ENCODE measurements around the gene UBE2J2.

The UBE2J2 gene

DNA sequence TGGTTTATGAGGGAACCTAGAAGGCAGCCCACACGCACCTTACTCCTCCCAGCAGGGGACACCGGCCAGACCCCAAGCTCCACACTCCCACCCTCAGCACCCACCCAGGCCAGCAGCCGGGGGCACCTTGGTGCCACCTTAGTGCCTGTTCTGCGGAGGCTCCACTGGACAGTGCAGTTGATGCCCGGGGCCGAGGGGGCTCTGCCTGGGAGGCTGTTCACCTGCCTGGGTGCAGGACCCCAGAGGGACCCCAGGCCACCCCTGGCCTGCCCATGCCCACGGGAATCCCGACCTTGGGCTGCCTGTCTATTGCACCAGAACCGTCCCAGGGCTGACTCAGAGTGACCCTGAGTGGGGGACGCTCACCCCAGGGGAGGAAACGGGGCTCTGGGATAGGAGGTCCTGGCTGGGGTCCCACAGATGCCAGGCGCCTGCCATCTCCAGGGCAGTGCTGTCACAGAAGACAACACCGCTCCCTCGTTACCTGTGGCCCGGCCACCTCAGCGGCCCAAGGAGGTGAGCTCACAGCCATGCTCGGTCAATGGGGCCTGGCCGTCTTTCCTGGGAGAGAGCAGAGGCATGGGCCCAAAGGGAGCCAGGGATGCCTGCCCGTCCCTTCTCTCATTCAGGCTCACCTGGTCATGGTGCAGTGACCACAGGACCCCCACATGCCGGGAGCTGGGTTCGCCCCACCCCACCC lies 7.3 kb upstream of the UBE2J2 start:
- no peak for DNase-seq (ENCODE audit: low read depth in 2 of 2)

- no peak for DNase-seq (ENCODE audit: low read depth in 2 of 2)
These were observed 5.4 kb upstream of the UBE2J2 start for GRCh38 chr1:1279028-1279427.

GRCh38 chr1:1278620-1279019 lies 5.0 kb upstream of the UBE2J2 start:
- DNase-seq (ENCODE audit: low read depth in 2 of 2) = no peak

DNA sequence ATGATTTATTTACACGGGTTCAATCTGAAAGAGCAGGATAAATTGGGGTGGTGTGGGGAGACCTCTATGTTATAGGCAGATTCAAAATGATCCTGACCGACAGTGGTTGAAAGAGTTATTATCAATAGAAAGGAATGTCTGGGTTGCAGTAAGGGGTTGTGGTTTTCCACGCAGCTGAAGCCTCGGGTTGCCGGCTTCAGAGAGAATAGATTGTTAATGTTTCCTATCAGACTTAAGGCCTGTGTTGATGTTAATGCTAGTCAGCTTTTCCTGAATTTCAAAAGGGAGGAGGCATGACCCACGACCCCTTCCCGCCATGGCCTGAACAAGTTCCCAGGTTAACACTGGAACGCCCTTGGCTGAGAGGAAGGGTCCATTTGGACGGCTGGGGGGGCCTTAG lies 2.2 kb upstream of the UBE2J2 start:
- no peak for DNase-seq (ENCODE audit: low read depth in 2 of 2)

DNA sequence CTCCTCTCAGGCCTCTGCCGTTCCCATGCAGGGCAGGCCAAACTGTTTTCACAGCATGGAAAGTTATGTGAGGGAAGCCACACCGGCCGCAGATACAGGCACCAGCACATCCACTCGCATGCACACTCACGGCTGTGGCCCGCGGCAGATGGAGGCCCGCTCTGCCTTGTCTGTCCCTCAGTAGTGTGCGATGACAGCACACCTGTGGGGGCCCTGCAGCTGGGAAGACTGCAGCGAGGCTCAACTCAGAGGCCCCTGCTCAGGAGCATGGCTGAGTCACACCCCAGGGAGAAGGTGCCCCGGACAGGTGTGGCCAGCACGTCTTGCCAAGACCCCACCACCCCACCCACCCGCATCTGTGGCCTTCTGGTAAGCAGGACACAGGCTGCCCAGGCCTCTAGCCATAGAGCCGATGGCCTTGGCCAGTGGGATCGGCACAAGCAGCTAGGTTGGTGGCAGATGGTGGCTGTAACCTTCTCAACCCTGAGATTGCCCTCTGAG lies 1.3 kb upstream of the UBE2J2 start:
- DNase-seq (ENCODE audit: low read depth in 2 of 2) = no peak

DNA sequence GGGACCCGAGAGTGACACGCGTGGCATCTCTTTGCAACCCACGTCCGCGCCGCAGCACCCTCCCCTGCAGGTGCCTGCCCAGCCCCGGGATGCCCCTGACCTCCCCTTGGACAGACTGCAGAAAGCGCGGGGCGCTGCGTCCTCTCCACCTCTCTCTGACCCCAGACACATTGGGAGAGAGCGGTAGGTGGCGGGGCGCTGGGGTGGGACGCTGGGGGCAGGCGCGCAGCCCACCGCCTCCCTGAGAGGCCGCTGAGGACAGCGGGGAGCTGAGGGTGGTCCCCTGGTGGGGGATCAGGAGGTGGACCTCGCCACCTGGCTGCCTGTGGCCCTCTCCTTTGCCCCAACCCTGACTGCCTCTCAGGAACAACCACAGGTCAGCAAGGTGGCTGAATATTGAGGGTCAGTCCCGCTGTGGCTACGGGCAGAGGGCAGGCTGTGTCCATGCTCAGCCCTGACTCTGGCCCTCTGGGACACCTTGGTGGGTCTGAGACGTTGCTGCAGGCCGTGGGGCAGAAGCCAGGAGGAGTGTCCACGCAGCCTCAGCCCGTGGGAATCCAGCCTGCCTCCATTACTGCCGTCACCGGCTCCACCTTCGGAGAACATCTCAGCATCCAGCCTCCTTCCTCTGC lies 761 bp upstream of the UBE2J2 start:
- DNase-seq (ENCODE audit: low read depth in 2 of 2) = no peak

DNA sequence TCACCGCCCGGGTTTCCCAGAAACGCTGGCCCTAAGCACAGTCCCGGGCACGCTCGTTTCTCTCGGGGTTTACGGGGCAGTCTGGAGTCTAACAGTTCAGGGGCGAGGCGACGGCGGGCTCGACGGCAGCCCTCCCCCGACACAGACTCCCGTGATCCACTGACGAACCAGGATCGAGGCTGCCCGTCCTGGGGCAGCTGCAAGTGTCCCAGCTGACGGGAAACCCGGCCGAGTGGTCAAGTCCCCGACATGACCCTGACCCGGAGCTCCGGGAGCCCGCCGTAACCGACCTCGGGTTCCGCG lies 494 bp downstream of the UBE2J2 start:
- no peak for DNase-seq (ENCODE audit: low read depth in 2 of 2)

DNA sequence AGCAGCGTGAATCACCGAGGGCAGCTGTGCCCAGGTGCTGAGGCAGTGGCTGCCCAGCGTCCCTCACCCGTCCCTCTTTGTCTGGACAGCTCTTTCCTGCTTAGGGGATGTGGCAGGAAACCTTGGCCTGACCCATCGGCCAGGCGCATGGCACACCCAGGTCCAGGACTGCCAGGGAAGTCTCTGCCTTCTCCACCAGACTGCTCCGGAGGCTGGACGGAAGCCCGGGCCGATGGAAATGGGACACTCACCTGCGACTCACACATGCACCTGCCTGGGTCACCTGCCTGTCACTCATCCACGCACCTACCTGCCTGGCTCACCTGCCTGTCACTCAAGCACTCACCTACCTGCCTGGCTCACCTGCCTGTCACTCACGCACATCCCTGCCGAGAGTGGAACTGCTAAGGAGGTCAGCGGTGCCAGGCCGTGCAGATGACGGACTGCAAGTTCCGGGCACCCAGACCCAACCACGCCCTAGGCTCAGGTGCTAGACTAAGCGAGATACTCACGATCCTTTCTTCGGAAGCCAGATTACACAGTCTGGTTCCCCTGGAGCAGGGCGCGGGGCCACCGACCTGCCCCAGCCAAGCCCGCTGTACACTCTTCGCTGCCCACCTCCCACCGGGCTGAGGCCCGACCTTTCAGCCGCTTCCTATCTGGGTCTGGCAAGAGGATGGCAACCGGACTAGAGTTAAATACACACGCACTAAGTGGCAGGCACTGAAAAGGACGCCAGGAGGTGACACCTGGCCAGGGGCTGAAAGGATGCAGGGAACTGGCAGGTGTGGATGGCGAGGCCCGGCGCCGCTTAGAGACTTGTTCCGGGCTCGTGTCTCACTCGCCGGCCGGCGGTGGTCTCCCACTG lies 1.1 kb downstream of the UBE2J2 start:
- no peak for DNase-seq (ENCODE audit: low read depth in 2 of 2)

- no peak for DNase-seq (ENCODE audit: low read depth in 2 of 2)
These were observed 2.8 kb downstream of the UBE2J2 start for GRCh38 chr1:1270813-1271212.

GRCh38 chr1:1268284-1268682 lies 5.4 kb downstream of the UBE2J2 start:
- DNase-seq (ENCODE audit: low read depth in 2 of 2) = no peak

DNA sequence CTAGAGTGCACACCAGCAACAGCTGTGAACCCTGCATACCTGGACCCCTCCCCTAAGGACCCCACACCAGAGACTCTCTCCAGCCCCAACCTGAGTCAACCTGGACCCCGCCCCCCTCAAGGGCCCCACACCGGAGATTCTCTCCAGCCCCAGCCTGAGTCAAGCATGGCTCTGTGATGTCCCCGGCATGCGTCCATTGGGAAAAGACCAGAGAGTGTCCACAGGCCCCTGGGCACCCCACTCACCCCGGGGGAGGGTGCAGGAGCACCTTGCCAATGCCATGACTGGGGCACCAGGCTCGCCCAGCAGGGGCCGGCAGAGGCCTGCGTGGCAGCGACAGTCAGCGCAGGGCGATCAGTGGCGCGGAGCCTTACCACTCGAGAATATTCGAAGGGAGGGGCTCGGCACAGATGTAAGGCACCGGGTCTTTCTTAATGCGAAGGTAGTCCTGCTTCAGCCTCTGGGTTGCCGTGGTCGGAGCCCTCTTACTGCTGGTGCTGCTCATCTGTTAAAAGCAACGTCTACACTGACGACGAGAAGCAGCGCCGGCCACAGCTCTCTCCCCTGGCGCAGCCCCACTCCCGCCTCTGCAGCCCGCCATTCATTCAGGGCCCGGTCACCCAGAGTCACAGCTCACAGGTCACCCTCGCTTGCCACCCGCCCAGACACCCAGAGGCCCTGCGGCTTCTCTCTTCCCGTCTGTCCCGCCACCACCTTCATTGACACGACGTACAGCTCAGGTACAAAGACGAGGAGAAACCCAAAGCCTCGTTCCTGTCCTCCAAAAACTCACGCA lies 6.0 kb downstream of the UBE2J2 start:
- DNase-seq (ENCODE audit: low read depth in 2 of 2) = no peak

DNA sequence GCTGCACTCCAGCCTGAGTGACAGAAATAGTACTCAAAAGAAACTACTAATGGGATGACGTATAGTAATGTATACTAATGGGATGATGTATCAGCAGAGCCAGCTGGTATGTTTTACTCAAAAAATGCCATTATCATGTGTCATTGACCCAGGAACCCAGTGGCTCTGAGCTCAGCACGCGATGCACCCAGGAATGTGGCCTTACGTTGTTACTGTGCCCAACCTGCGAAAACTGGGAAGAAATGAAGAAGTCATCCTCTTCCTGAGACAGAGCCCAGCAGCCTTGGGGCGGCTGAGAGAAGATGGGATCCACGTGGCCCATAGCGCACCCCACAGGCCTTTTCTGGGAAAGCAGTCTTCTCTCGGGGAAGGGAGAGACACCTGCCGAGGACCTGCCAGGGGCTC lies 8.8 kb downstream of the UBE2J2 start:
- DNase-seq (ENCODE audit: low read depth in 2 of 2) = no peak

- no peak for DNase-seq (ENCODE audit: low read depth in 2 of 2)
These were observed 9.6 kb downstream of the UBE2J2 start for GRCh38 chr1:1264026-1264425.

DNA sequence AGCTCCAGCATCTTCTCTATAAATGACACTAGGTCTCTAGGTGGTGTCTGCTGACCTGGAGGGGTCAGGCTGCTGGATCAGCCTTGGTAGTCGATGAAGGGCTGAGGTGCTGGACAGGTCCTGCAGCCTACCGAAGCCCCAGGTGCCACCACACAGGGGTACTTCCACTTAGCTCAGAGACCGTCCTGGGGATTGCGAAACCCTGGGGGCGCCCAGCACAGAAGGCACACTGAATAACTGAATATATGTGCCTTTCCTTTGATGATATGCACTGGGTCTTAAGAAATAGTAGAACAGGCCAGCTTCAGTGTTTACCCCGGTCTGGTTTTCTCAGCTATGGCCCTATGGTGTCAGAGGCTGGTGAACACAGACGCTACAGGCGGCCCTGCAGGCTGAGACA lies 10.9 kb downstream of the UBE2J2 start:
- DNase-seq (ENCODE audit: low read depth in 2 of 2) = no peak

DNA sequence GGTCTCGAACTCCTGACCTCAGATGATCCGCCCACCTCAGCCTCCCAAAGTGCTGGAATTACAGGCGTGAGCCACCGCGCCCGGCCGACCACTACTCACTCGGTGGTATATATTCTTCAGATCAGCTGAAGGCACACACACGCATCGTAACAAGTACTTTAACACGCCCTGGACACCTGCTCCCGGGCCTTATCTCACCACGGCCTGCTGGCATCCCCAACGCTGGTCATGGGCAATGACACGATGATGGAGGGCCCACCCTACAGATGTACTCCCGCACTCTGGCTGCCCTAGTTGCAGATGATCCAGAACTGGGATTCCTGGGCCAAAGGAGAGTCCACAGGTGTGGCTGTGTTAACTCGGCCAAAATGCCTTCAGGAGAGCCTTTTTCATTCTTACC lies 11.6 kb downstream of the UBE2J2 start:
- no peak for DNase-seq (ENCODE audit: low read depth in 2 of 2)

- no peak for DNase-seq (ENCODE audit: low read depth in 2 of 2)
These were observed 12.7 kb downstream of the UBE2J2 start for GRCh38 chr1:1260843-1261560.

DNA sequence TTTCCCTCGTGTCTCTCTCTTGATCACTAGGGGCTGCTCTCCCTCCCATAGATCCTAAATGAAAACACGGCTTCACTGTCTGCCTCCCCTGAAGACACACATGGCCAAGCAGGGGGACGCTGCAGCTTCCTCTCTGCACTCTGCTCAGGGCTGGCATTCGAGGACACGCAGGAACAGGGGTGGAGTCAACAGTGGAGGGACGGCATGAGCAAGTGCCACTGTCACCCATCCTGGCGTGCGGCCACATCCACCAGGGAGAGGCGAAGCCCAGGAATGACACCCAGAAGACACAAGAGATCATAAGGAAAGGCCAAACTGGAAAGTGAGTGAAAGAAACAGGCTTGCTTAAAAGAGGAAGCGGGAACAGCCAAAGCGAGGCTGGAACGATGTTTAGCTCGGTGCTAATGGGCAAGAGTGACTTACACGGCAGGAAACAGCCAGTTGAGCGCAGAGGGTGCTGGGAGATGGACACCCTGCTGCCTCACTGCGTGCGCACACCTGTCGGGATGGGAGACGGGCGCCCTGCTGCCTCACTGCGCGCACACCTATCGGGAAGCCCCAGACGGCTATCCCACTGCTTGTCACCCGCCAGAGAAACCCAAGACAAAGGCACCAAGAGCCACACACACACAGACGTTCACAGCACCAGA lies 13.6 kb downstream of the UBE2J2 start:
- no peak for DNase-seq (ENCODE audit: low read depth in 2 of 2)

GRCh38 chr1:1259540-1259939 lies 14.1 kb downstream of the UBE2J2 start:
- no peak for DNase-seq (ENCODE audit: low read depth in 2 of 2)

DNA sequence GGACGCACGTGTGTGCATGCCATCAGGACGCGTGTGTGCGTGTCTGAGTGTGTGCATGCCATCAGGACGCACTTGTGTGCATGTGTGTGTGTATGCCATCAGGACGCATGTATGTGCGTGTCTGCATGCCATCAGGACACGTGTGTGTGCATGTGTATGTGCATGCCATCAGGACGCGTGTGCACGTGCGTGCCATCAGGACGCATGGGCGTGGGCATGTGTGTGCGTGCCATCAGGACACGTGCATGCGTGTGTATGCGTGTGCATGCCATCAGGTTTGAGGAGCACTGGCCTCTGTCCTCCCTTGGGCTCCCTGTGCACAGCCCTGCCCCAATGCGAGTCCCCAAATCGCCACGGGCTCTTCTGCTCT lies 14.6 kb downstream of the UBE2J2 start:
- no peak for DNase-seq (ENCODE audit: low read depth in 2 of 2)

DNA sequence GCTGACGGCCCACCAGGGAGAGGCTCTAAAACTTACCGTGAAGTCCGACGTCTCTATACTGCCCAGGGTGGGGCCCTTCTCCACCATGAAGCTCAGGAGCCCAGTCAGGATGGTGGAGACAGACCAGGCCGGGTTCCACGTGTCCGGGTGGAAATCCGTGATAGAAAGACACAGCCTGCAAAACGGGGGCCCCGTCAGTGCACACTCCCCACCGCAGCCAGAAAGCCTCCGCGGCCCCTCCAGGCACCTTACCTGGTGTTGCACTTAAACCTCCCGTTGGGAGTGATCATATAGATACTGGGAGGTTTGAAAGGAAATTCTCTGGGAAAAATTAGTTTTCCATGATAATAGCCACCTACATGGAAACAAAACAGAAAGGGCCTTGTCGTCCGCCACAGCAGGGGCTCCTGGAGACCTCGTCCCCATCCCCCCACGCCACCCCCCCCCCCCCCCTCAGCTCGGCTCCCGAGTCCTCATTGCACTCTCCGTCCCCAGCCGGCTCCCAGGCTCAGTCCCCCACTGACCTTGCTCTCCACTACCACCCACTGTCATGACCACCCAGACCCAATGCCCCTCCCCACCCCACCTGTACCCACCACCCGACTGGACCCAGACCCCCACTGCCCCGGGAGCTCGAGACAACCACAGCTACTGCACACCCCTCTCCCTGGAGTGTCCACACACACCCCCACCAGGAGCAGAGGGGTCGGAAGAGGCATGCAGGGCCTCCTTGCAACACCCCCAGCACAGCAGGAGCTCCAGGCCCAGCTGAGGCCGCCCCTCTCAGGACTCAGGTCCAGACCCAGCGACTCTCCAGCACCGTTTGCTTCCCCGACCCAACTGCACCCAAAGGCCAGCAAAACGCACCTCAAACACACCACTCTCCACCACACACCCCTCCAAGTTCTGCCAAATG lies 16.4 kb downstream of the UBE2J2 start:
- no peak for DNase-seq (ENCODE audit: low read depth in 2 of 2)

Data from stimulated activated CD4-positive, alpha-beta T cell treated with anti-CD3 and anti-CD28 coated beads, Interleukin-4, amount 100 ng/mL, for 48 hours (primary cell).